HT1080 (cell line): ENCODE results near the gene ZNF883. TPM values are rescaled to one million over a fixed set of nuclear protein-coding genes. Genes with fewer than 3 reads are reported as not detected.
A peak's percentile ranks its signal among the peaks of the same experiment; 100 is the strongest.
"Not testable (repeated sequence)": the region's sequence is repeated elsewhere in the genome, so short reads cannot be mapped to it uniquely, and the experiment has no call there.

Experiments
- DNase-seq: peaks from one replicate; pipeline ENCODE4 v3.0.0-alpha.2; 2015; ENCODE audit warnings: low read depth
- polyA plus RNA-seq, 2 experiments: library from polyadenylated mRNA; depleted of rRNA; stranded (reverse); fragments of >200 nt; gene quantifications; 2 replicates each; pipeline ENCODE4 v1.2.3, GENCODE V29; 2015
- total RNA-seq: library from RNA; depleted of rRNA; stranded (reverse); fragments of >200 nt; shearing (Covaris generic); gene quantifications from 2 replicates; pipeline ENCODE4 v1.2.3, GENCODE V29; 2014; rRNA removed

ZNF883 gene
- 4.7 and 5.7 TPM in 2 replicates for total RNA-seq
- polyA plus RNA-seq (2015; cell fraction: cytosol; rRNA removed), result 2.6 and 2.9 TPM in 2 replicates
- polyA plus RNA-seq (2015; cell fraction: nucleus; rRNA removed), result 0.59 and 1.2 TPM in 2 replicates

GRCh38 chr9:113011911-113012381 is at the start of gene ZNF883:
Gene ZNF883, minus strand, starts transcription at chr9:113012192.
- DNase-seq, result peak; percentile 67

- DNase-seq, result not testable (repeated sequence)
Observed at GRCh38 chr9:113061072-113061850, 49.3 kb upstream of the ZNF883 start.

- DNase-seq, result not testable (repeated sequence)
Observed at GRCh38 chr9:113059581-113060284, 47.7 kb upstream of the ZNF883 start.

GRCh38 chr9:113057193-113057592 is 45.2 kb upstream of the ZNF883 start:
- no peak for DNase-seq

- peak; percentile 91 for DNase-seq
Observed at GRCh38 chr9:113056191-113057106, 44.5 kb upstream of the ZNF883 start, which contains the start of gene ZFP37. Gene ZFP37, minus strand, starts transcription at chr9:113056724. Its CDS starts 36 bp downstream, at chr9:113056688.

- peak; percentile 8 for DNase-seq
Observed at GRCh38 chr9:113042884-113043657, 31.1 kb upstream of the ZNF883 start.

GRCh38 chr9:113026200-113026599 is 14.2 kb upstream of the ZNF883 start:
- no peak for DNase-seq

- DNase-seq, result no peak
Observed at GRCh38 chr9:113018247-113018646, 6.3 kb upstream of the ZNF883 start.

GRCh38 chr9:113012492-113012891 is 500 bp upstream of the ZNF883 start:
- no peak for DNase-seq

- DNase-seq, result no peak
Observed at GRCh38 chr9:113005777-113006176, 6.2 kb downstream of the ZNF883 start.

- peak; percentile 12 for DNase-seq
Observed at GRCh38 chr9:112997236-112997941, 14.6 kb downstream of the ZNF883 start.

GRCh38 chr9:112971415-112971814 is 40.6 kb downstream of the ZNF883 start:
- no peak for DNase-seq

GRCh38 chr9:112970939-112971338 is 41.1 kb downstream of the ZNF883 start:
- DNase-seq, result no peak

- DNase-seq, result no peak
Observed at GRCh38 chr9:112969730-112970129, 42.3 kb downstream of the ZNF883 start.

- no peak for DNase-seq
Observed at GRCh38 chr9:112955550-112955949, 56.4 kb downstream of the ZNF883 start.

- no peak for DNase-seq
Observed at GRCh38 chr9:112945620-112946208, 66.3 kb downstream of the ZNF883 start.

- no peak for DNase-seq
Observed at GRCh38 chr9:112939418-112939817, 72.6 kb downstream of the ZNF883 start.

- no peak for DNase-seq
Observed at GRCh38 chr9:112933696-112934095, 78.3 kb downstream of the ZNF883 start.

- peak; percentile 23 for DNase-seq
Observed at GRCh38 chr9:112925058-112925641, 86.8 kb downstream of the ZNF883 start.
